ENCODE results near the gene ARID1B.
A peak's percentile ranks its signal among the peaks of the same experiment; 100 is the strongest.
"Not testable (repeated sequence)": the region's sequence is repeated elsewhere in the genome, so short reads cannot be mapped to it uniquely, and the experiment has no call there.

ARID1B gene

DNA sequence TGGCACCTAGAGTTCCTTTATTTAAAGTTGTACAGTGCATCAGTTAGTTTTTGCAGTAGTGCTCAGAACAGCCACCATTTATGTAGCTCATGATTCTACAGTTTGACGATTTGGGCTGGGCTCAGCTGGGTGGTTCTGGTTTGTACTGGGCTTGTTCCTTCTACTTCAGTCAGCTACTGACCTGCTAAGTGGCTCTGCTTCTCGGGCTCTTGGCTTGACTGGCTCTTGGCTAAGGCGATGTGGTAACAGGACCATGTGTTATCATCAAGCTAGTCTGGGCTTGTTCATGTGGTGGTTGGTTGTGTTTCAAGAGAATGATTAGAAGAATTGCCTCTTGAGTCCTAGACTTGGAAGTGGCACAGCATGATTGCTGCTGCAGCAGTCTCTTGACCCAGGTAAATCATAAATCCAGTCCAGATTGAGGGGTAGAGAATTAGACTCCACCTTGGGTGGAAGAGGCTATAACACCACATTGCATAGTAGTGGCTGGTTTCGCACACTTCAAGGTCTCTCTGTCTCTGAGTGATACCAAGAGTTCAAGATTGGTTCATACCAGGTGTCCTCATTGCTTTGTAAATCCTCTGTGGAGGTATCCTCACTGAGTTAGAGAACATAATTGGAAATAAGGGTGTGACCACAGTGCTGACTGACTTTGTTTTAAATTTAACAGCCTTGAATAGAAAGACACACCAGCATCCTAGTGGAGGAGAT lies 253.0 kb downstream of the ARID1B start:
- no peak overlapping the region for H3K4me3 ChIP-seq (ENCODE audit: low read length)

GRCh38 chr6:157030755-157031154 lies 253.6 kb downstream of the ARID1B start:
- no peaks in the 10 kb centered on the region for H3K27me3 ChIP-seq (ENCODE audit: control insufficient read depth, insufficient read depth, low read length)
- no peak overlapping the region for H3K4me3 ChIP-seq (ENCODE audit: low read length)
- H3K4me1 ChIP-seq (ENCODE audit: control insufficient read depth, insufficient read depth, low read length), result peaks cover 8% of the 10 kb centered on the region
- H3K9ac ChIP-seq (ENCODE audit: low read length), result no peak overlapping the region
- H3K9me3 ChIP-seq (ENCODE audit: control insufficient read depth, low read length), result no peaks in the 10 kb centered on the region
- no peaks in the 10 kb centered on the region for H3K36me3 ChIP-seq (ENCODE audit: control insufficient read depth, insufficient read depth, low read length)

More for the DNA sequence above, 253.0 kb downstream of the ARID1B start:
- Histone ChIP-seq H3K36me3 (ENCODE audit: control insufficient read depth, insufficient read depth, low read length) (no peaks in the 10 kb centered on the region), H3K27me3 (ENCODE audit: control insufficient read depth, insufficient read depth, low read length) (no peaks in the 10 kb centered on the region), H3K9me3 (ENCODE audit: control insufficient read depth, low read length) (no peaks in the 10 kb centered on the region), H3K4me1 (ENCODE audit: control insufficient read depth, insufficient read depth, low read length) (peaks cover 8% of the 10 kb centered on the region), H3K9ac (ENCODE audit: low read length) (no peak overlapping the region)

DNA sequence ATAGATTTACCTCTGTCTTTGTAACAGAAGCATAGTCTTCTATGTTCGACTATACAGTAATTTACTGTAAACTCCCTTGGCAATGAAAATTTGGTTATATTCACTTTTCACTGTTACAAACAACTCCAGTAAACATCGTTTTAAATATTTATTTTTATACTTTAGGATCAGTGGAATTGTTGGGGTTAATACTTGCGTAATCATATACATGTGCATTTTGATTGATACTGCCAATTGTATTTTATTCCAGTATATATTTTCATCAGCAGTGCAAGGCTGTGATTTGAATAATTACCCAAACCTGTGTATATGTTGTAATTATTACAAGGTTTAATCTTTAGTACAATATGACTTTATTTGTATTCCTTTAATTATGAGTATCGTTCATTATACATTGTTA lies 255.7 kb downstream of the ARID1B start:
- Histone ChIP-seq H3K27me3 (ENCODE audit: control insufficient read depth, insufficient read depth, low read length) (no peaks in the 10 kb centered on the region), H3K9me3 (ENCODE audit: control insufficient read depth, low read length) (no peaks in the 10 kb centered on the region), H3K36me3 (ENCODE audit: control insufficient read depth, insufficient read depth, low read length) (no peaks in the 10 kb centered on the region), H3K4me1 (ENCODE audit: control insufficient read depth, insufficient read depth, low read length) (peaks cover 18% of the 10 kb centered on the region), H3K9ac (ENCODE audit: low read length) (peak overlapping the region; percentile 86), H3K4me3 (ENCODE audit: low read length) (peak overlapping the region; percentile 49)

DNA sequence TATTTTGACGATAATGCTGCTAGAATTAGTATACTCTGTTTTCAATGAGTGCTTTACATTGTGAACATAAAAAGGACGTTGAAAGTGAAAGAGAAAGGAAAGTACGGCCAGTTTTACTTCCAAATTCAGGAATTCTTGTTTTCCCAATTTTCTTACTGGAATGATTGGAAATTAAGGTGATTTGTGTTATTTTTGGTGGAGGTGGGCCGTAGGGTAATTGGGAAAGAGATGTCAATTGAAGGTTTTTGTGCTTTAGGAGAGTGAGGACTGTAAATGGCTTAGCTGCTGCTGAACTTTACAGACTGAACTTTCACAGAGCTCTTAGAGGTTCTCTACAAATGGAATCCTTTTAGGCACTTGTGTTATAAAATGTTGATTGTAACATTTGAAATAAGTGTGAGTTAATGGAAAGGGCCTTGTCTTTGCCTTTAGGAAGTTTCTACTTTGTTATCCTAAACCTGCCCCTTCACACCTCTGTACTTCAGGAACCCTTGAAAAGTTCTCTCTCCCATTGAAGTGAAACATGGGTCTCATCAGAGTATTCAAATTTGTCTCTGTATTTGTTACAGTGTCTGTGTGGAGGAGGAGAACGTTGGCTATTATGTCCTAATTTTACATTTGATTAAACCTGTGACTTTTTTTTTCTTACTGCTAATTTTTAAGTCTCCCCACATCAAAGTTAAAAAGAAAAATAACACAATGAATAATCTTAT lies 256.4 kb downstream of the ARID1B start:
- Histone ChIP-seq H3K36me3 (ENCODE audit: control insufficient read depth, insufficient read depth, low read length) (no peaks in the 10 kb centered on the region), H3K4me1 (ENCODE audit: control insufficient read depth, insufficient read depth, low read length) (peaks cover 18% of the 10 kb centered on the region), H3K27me3 (ENCODE audit: control insufficient read depth, insufficient read depth, low read length) (no peaks in the 10 kb centered on the region), H3K9me3 (ENCODE audit: control insufficient read depth, low read length) (no peaks in the 10 kb centered on the region), H3K4me3 (ENCODE audit: low read length) (peak overlapping the region; percentile 49), H3K9ac (ENCODE audit: low read length) (peak overlapping the region; percentile 86)

- Histone ChIP-seq H3K9me3 (ENCODE audit: control insufficient read depth, low read length) (no peaks in the 10 kb centered on the region), H3K27me3 (ENCODE audit: control insufficient read depth, insufficient read depth, low read length) (no peaks in the 10 kb centered on the region), H3K4me3 (ENCODE audit: low read length) (no peak overlapping the region), H3K9ac (ENCODE audit: low read length) (peak overlapping the region; percentile 1), H3K36me3 (ENCODE audit: control insufficient read depth, insufficient read depth, low read length) (no peaks in the 10 kb centered on the region), H3K4me1 (ENCODE audit: control insufficient read depth, insufficient read depth, low read length) (peaks cover 18% of the 10 kb centered on the region)
Observed at GRCh38 chr6:157034436-157035230, 257.5 kb downstream of the ARID1B start.

GRCh38 chr6:157035546-157035945 lies 258.4 kb downstream of the ARID1B start:
- Histone ChIP-seq H3K4me1 (ENCODE audit: control insufficient read depth, insufficient read depth, low read length) (peaks cover 18% of the 10 kb centered on the region), H3K36me3 (ENCODE audit: control insufficient read depth, insufficient read depth, low read length) (no peaks in the 10 kb centered on the region), H3K9me3 (ENCODE audit: control insufficient read depth, low read length) (no peaks in the 10 kb centered on the region), H3K27me3 (ENCODE audit: control insufficient read depth, insufficient read depth, low read length) (no peaks in the 10 kb centered on the region), H3K4me3 (ENCODE audit: low read length) (no peak overlapping the region), H3K9ac (ENCODE audit: low read length) (no peak overlapping the region)

DNA sequence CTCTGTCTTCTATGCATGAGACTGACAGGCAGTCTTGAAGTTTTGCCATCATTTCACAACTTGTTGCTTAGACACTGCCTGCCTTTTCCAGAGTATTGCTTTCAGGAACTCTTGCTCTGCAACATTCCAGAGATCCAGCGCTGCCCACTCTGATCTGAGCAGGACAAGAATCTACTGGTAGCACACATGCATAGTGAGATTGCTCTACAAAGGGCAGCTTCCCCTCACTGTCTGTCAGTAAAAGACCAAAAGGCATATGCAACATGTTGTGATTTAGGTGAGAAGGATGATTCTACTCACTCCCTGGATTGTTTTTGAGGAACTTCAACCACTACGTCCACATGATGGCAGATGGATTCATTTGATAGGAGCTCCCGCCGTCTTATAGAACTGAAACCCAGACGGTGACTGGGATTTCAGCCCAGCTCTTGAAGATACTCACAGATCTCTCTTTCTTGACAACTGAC lies 259.1 kb downstream of the ARID1B start:
- Histone ChIP-seq H3K36me3 (ENCODE audit: control insufficient read depth, insufficient read depth, low read length) (no peaks in the 10 kb centered on the region), H3K27me3 (ENCODE audit: control insufficient read depth, insufficient read depth, low read length) (no peaks in the 10 kb centered on the region), H3K4me1 (ENCODE audit: control insufficient read depth, insufficient read depth, low read length) (peaks cover 18% of the 10 kb centered on the region), H3K9ac (ENCODE audit: low read length) (no peak overlapping the region), H3K4me3 (ENCODE audit: low read length) (no peak overlapping the region), H3K9me3 (ENCODE audit: control insufficient read depth, low read length) (no peaks in the 10 kb centered on the region)

GRCh38 chr6:157037165-157037564 lies 260.0 kb downstream of the ARID1B start:
- Histone ChIP-seq H3K9ac (ENCODE audit: low read length) (no peak overlapping the region), H3K4me1 (ENCODE audit: control insufficient read depth, insufficient read depth, low read length) (peaks cover 18% of the 10 kb centered on the region), H3K4me3 (ENCODE audit: low read length) (no peak overlapping the region)

GRCh38 chr6:157038610-157039009 lies 261.4 kb downstream of the ARID1B start:
- Histone ChIP-seq H3K27me3 (ENCODE audit: control insufficient read depth, insufficient read depth, low read length) (no peaks in the 10 kb centered on the region), H3K9me3 (ENCODE audit: control insufficient read depth, low read length) (no peaks in the 10 kb centered on the region), H3K36me3 (ENCODE audit: control insufficient read depth, insufficient read depth, low read length) (no peaks in the 10 kb centered on the region), H3K4me1 (ENCODE audit: control insufficient read depth, insufficient read depth, low read length) (peaks cover 17% of the 10 kb centered on the region), H3K4me3 (ENCODE audit: low read length) (no peak overlapping the region), H3K9ac (ENCODE audit: low read length) (no peak overlapping the region)

More at GRCh38 chr6:157037165-157037564, 260.0 kb downstream of the ARID1B start:
- Histone ChIP-seq H3K27me3 (ENCODE audit: control insufficient read depth, insufficient read depth, low read length) (no peaks in the 10 kb centered on the region), H3K36me3 (ENCODE audit: control insufficient read depth, insufficient read depth, low read length) (no peaks in the 10 kb centered on the region), H3K9me3 (ENCODE audit: control insufficient read depth, low read length) (no peaks in the 10 kb centered on the region)

DNA sequence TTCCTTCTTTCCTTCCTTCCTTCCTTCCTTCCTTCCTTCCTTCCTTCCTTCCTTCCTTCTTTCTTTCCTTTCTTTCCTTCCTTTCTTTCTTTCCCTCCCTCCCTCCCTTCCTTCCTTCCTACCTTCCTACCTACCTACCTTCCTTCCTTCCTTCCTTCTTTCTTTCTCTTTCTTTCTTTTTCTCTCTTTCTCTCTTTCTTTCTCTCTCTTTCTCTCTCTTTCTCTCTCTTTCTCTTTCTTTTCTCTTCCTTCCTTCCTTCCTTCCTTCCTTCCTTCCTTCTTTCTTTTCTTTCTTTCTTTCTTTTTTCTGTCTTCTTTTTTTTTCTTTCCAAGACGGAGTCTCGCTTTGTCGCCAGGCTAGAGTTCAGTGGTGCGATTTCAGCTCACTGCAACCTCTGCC lies 262.5 kb downstream of the ARID1B start:
- not testable (repeated sequence) for H3K9ac ChIP-seq (ENCODE audit: low read length); H3K4me3 ChIP-seq (ENCODE audit: low read length); H3K36me3 ChIP-seq (ENCODE audit: control insufficient read depth, insufficient read depth, low read length); H3K9me3 ChIP-seq (ENCODE audit: control insufficient read depth, low read length); H3K27me3 ChIP-seq (ENCODE audit: control insufficient read depth, insufficient read depth, low read length)
- peaks cover 13% of the 10 kb centered on the region for H3K4me1 ChIP-seq (ENCODE audit: control insufficient read depth, insufficient read depth, low read length)

GRCh38 chr6:157040191-157040590 lies 263.0 kb downstream of the ARID1B start:
- Histone ChIP-seq H3K9ac (ENCODE audit: low read length) (no peak overlapping the region), H3K9me3 (ENCODE audit: control insufficient read depth, low read length) (no peaks in the 10 kb centered on the region), H3K4me3 (ENCODE audit: low read length) (no peak overlapping the region), H3K36me3 (ENCODE audit: control insufficient read depth, insufficient read depth, low read length) (no peaks in the 10 kb centered on the region), H3K4me1 (ENCODE audit: control insufficient read depth, insufficient read depth, low read length) (peaks cover 10% of the 10 kb centered on the region), H3K27me3 (ENCODE audit: control insufficient read depth, insufficient read depth, low read length) (no peaks in the 10 kb centered on the region)

Data from mucosa of stomach (tissue), 1 donor.